Natural killer cell treated with Interleukin-12 subunit alpha and Interleukin-12 subunit beta and Interleukin-15 and Interleukin-18, amount 100 ng/mL, for 72 hours (primary cell): ENCODE data around the gene CD9. TPM values are rescaled to one million over a fixed set of nuclear protein-coding genes. Genes with fewer than 3 reads are reported as not detected.
"Not testable (repeated sequence)": the region's sequence is repeated elsewhere in the genome, so short reads cannot be mapped to it uniquely, and the experiment has no call there.

Source experiments
- ATAC-seq, 2 donors: fragments of 150-1000 bp; cut with Tn5 transposase in 1 of 2; sonication (Bioruptor Pico), chemical (Tn5 transposase) in 1 of 2; 2 replicates each; pipeline ENCODE4 v1.10.0; 2021
- DNase-seq: peaks from one replicate; pipeline ENCODE4 v3.0.0; 2022; ENCODE audit warnings: low spot score
- H3K27ac Mint-ChIP-seq, 2 donors: 1 replicate in 1 of 2; 2 replicates in 1 of 2; pipeline ENCODE4 v1.8.0; 2022; ENCODE audit warnings: mixed read lengths in 2 of 2, mild to moderate bottlenecking in 1 of 2, moderate library complexity in 1 of 2
- H3K27me3 Mint-ChIP-seq, 2 donors: 1 replicate in 1 of 2; 2 replicates in 1 of 2; pipeline ENCODE4 v1.8.0; 2022; ENCODE audit warnings: mixed read lengths in 2 of 2
- H3K36me3 Mint-ChIP-seq: one replicate; pipeline ENCODE4 v1.8.0; 2022; ENCODE audit warnings: mixed read lengths
- H3K4me1 Mint-ChIP-seq, 2 donors: 1 replicate in 1 of 2; 2 replicates in 1 of 2; pipeline ENCODE4 v1.8.0; 2022; ENCODE audit warnings: low read depth in 2 of 2, mixed read lengths in 2 of 2, mild to moderate bottlenecking in 1 of 2
- H3K4me3 Mint-ChIP-seq: one replicate; pipeline ENCODE4 v1.8.0; 2022; ENCODE audit warnings: mixed read lengths
- H3K9me3 Mint-ChIP-seq: 2 replicates; pipeline ENCODE4 v1.8.0; 2022; ENCODE audit warnings: mixed read lengths
- total RNA-seq, 2 donors: library from RNA; stranded (reverse); gene quantifications; one replicate each; pipeline ENCODE4 v1.2.3, GENCODE V29; 2022

Gene CD9, protein sequence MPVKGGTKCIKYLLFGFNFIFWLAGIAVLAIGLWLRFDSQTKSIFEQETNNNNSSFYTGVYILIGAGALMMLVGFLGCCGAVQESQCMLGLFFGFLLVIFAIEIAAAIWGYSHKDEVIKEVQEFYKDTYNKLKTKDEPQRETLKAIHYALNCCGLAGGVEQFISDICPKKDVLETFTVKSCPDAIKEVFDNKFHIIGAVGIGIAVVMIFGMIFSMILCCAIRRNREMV
- 1 to 10 TPM; 1.1 to 3.3 TPM for total RNA-seq

GRCh38 chr12:6200256-6201212 is at the start of gene CD9:
TSS of gene CD9 (plus strand) at chr12:6200400. CDS start at chr12:6200500, 100 bp downstream.
- peak within 1 kb of the TSS in 1 of 2 donors; percentile 10 for H3K27ac Mint-ChIP-seq
- H3K36me3 Mint-ChIP-seq: no peaks in the 10 kb centered on the region
- no peaks in the 10 kb centered on the region for H3K9me3 Mint-ChIP-seq
- H3K4me3 Mint-ChIP-seq: peak within 1 kb of the TSS; percentile 33
- peaks cover 5 to 6% of the 10 kb centered on the region in 2 donors for H3K4me1 Mint-ChIP-seq
- ATAC-seq: peak; percentile 56 to 58
- DNase-seq: no peak
- peaks cover 23 to 37% of the 10 kb centered on the region in 2 donors for H3K27me3 Mint-ChIP-seq

- no peak overlapping the region for H3K27ac Mint-ChIP-seq
- peaks cover 9 to 20% of the 10 kb centered on the region in 2 donors for H3K27me3 Mint-ChIP-seq
- ATAC-seq (no peak), DNase-seq (no peak)
- peaks cover 0 to under 1% of the 10 kb centered on the region in 2 donors for H3K4me1 Mint-ChIP-seq
- no peak overlapping the region for H3K4me3 Mint-ChIP-seq
- no peaks in the 10 kb centered on the region for H3K36me3 Mint-ChIP-seq
- no peaks in the 10 kb centered on the region for H3K9me3 Mint-ChIP-seq
Observed at GRCh38 chr12:6154730-6155459, 45.3 kb upstream of the CD9 start.

- peaks cover 21 to 30% of the 10 kb centered on the region in 2 donors for H3K27me3 Mint-ChIP-seq
- no peak for DNase-seq
- no peak for ATAC-seq
- H3K4me3 Mint-ChIP-seq: no peak overlapping the region
- no peak overlapping the region for H3K27ac Mint-ChIP-seq
- peaks cover 0 to 6% of the 10 kb centered on the region in 2 donors for H3K4me1 Mint-ChIP-seq
- H3K36me3 Mint-ChIP-seq: no peaks in the 10 kb centered on the region
- H3K9me3 Mint-ChIP-seq: no peaks in the 10 kb centered on the region
Observed at GRCh38 chr12:6157482-6157881, 42.7 kb upstream of the CD9 start.

DNA sequence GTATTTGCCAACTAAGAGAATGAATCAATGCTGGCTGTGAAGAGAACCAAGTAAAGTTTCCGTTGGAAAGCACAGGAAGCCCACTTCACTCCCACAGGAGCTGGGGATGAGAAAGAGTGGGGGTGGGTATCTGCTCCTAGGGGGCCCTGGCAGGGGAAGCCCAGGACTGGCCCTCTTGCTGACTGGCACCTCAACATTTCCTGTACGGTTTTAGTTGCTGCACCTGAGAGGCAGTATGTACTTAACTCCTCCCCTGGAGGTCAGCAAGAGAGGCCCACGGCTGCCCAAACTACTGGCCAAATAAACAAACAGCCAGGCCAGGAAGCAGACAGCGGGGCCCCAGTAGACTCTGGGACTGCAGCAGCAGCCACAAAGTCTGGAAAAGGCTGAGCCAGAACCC is 41.9 kb upstream of the CD9 start:
- peaks cover 0 to 6% of the 10 kb centered on the region in 2 donors for H3K4me1 Mint-ChIP-seq
- peak in 1 of 2 donors; percentile 40 for ATAC-seq
- no peak overlapping the region for H3K4me3 Mint-ChIP-seq
- no peaks in the 10 kb centered on the region for H3K9me3 Mint-ChIP-seq
- H3K36me3 Mint-ChIP-seq: no peaks in the 10 kb centered on the region
- DNase-seq: no peak
- H3K27me3 Mint-ChIP-seq: peaks cover 21 to 26% of the 10 kb centered on the region in 2 donors
- no peak overlapping the region for H3K27ac Mint-ChIP-seq

- Mint-ChIP-seq H3K4me3 (no peak overlapping the region), H3K36me3 (no peaks in the 10 kb centered on the region), H3K27me3 (peaks cover 21 to 26% of the 10 kb centered on the region in 2 donors), H3K9me3 (no peaks in the 10 kb centered on the region), H3K27ac (no peak overlapping the region), H3K4me1 (peaks cover 0 to 6% of the 10 kb centered on the region in 2 donors)
- ATAC-seq (no peak), DNase-seq (no peak)
Observed at GRCh38 chr12:6158749-6159148, 41.5 kb upstream of the CD9 start.

- H3K27ac Mint-ChIP-seq, H3K36me3 Mint-ChIP-seq, H3K9me3 Mint-ChIP-seq, H3K4me3 Mint-ChIP-seq, H3K4me1 Mint-ChIP-seq, DNase-seq, ATAC-seq: not testable (repeated sequence)
- peaks cover 21 to 26% of the 10 kb centered on the region in 2 donors for H3K27me3 Mint-ChIP-seq
Observed at GRCh38 chr12:6159166-6160011, 40.8 kb upstream of the CD9 start.

GRCh38 chr12:6160049-6160649 is 40.1 kb upstream of the CD9 start:
- H3K9me3 Mint-ChIP-seq, DNase-seq, H3K4me3 Mint-ChIP-seq, H3K27ac Mint-ChIP-seq, H3K36me3 Mint-ChIP-seq, H3K4me1 Mint-ChIP-seq, ATAC-seq: not testable (repeated sequence)
- peaks cover 17 to 20% of the 10 kb centered on the region in 2 donors for H3K27me3 Mint-ChIP-seq

DNA sequence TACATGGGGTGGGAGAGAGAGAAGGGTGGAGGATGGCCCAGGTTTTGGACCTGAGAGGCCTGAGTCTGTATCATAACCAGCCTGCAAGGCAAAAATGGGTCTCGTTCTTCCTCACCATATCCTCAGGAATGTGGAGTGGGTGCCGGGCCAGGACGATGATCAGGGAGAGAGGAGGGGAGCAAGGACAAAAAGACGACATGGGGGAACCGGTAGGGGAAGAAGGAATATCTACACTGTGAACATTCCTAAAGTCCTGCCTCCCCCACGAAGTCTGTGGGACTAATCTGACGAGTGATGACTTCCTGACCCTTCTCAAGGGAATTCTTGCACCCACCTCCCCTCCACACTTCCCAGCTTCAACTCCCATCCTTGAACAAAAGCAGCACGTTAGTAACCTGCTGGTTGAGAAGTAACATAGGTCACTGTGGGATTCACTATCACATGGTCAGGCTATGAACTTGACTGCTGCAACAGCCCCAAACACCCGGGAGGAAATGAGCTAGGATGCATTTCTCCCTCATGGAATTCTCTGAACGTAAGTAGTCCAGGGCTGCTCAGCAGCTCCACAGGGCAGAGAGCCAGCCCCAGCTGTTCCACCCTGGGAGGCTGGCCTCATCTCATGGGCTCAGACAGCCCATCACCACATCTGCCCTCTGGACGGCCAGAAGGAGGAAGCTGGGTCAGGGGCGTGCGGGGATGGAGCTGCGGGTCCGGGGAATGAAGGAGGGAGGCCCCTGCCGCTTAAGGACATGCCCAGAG is 38.9 kb upstream of the CD9 start:
- H3K27ac Mint-ChIP-seq: no peak overlapping the region

DNA sequence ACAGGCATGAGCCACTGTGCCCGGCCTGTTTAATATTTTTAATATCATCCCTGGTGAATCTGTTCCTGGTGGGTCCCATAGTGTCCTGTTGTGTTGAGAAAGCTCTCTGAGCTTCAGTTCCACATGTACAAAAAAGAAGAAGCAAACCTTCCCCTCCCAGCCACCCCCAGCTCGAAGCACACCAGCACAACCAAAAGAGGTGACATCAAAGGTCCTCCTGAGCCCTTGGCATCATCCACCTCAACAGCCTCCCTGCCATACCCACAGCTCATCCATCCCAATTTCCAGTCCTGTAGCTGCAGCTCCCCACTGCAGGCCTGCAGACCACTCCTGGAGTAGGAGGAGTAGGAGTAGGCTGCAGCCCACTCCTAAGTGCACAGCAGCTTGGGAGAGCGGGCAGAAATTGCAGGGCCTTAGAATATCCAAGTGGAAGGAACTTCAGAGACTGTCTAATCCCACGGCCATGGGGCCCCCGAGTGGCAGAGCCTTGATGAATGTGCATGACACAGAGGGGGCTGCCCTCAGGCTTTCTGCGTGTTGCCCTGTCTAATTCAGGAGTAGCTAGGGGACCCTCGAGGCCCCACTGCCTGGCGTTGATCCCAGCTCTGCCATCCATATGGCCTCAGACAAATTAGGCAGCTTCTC is 36.7 kb upstream of the CD9 start:
- no peak overlapping the region for H3K4me3 Mint-ChIP-seq
- peaks cover 13 to 19% of the 10 kb centered on the region in 2 donors for H3K27me3 Mint-ChIP-seq
- no peaks in the 10 kb centered on the region for H3K9me3 Mint-ChIP-seq
- ATAC-seq (no peak), DNase-seq (no peak)
- H3K4me1 Mint-ChIP-seq: peaks cover 13 to 21% of the 10 kb centered on the region in 2 donors
- H3K27ac Mint-ChIP-seq: no peak overlapping the region
- H3K36me3 Mint-ChIP-seq: no peaks in the 10 kb centered on the region

More for the DNA sequence above, 38.9 kb upstream of the CD9 start:
- no peak for ATAC-seq
- no peak overlapping the region for H3K4me3 Mint-ChIP-seq
- DNase-seq: no peak
- no peaks in the 10 kb centered on the region for H3K36me3 Mint-ChIP-seq
- peaks cover 0 to 6% of the 10 kb centered on the region in 2 donors for H3K4me1 Mint-ChIP-seq
- H3K9me3 Mint-ChIP-seq: no peaks in the 10 kb centered on the region
- peaks cover 17 to 19% of the 10 kb centered on the region in 2 donors for H3K27me3 Mint-ChIP-seq

DNA sequence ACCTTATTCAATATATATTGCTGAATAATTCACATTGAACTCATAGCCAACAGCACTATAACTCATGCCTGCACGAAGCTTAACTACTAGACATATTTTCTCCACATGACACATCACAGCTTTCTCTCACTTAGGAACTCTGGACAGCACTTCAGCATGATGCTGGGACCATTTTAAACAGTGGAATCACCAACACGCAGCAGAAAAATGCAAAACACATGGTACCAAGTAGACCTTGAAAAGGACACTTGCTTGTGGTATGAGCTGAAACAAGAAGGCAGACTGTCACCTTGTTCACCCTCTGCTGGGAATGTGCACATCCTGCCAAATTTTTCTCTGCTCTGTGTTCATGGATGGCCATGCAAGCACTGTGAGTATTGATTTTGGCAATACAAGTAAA is 34.8 kb upstream of the CD9 start:
- Mint-ChIP-seq H3K9me3 (no peaks in the 10 kb centered on the region), H3K4me1 (peaks cover 16 to 20% of the 10 kb centered on the region in 2 donors), H3K4me3 (no peak overlapping the region), H3K36me3 (no peaks in the 10 kb centered on the region), H3K27me3 (peaks cover 14 to 15% of the 10 kb centered on the region in 2 donors), H3K27ac (no peak overlapping the region)
- ATAC-seq: no peak
- no peak for DNase-seq

DNA sequence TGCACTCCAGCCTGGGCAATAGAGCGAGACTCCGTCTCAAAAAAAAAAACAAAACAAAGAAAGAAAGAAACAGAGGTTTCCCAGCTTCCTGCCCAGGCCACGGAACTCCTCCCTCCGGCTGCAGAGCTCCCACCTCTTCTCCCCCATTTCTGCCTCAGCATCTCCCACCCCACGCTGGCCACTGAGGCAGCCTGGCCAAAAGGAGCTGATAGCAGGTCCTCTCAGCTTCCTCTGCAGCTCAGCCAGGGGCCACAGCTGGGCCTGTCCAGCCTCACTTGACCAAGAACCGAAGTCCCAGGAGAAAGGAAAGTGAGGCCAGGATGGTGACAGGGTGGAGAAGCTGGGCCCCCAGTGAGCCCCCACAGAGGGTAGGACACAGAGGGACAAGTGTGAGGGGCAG is 33.4 kb upstream of the CD9 start:
- ATAC-seq (no peak), DNase-seq (no peak)
- H3K36me3 Mint-ChIP-seq: no peaks in the 10 kb centered on the region
- peak overlapping the region; percentile 79 to 90 for H3K27ac Mint-ChIP-seq
- peaks cover 16 to 19% of the 10 kb centered on the region in 2 donors for H3K4me1 Mint-ChIP-seq
- H3K27me3 Mint-ChIP-seq: peaks cover 7 to 9% of the 10 kb centered on the region in 2 donors
- H3K9me3 Mint-ChIP-seq: no peaks in the 10 kb centered on the region
- no peak overlapping the region for H3K4me3 Mint-ChIP-seq
